ENCODE results near the gene MBD4.

The MBD4 gene

GRCh38 chr3:129448186-129448895 is 8.6 kb upstream of the MBD4 start:
- no peak for ATAC-seq
- no peak for TF ChIP-seq ZFP30 (CRISPR knock-in tag; IDR thresholded peaks at IDR 0.05)
- no peak for TF ChIP-seq ZNF565 (CRISPR knock-in tag; conservative IDR thresholded peaks at IDR 0.05; ENCODE audit: low read depth)
- TF ChIP-seq PPARA (CRISPR knock-in tag; IDR thresholded peaks at IDR 0.05; ENCODE audit: borderline replicate concordance): no peak
- TF ChIP-seq RARB (CRISPR knock-in tag; IDR thresholded peaks at IDR 0.05): no peak
- TF ChIP-seq ZC3H10 (CRISPR knock-in tag; IDR thresholded peaks at IDR 0.05): no peak
- no peak for TF ChIP-seq PATZ1 (CRISPR knock-in tag; IDR thresholded peaks at IDR 0.05; ENCODE audit: borderline replicate concordance)
- no peak for TF ChIP-seq OSR1 (CRISPR knock-in tag; IDR thresholded peaks at IDR 0.05)
- TF ChIP-seq ZNF70 (CRISPR knock-in tag; IDR thresholded peaks at IDR 0.05): no peak

GRCh38 chr3:129446926-129447325 is 7.2 kb upstream of the MBD4 start:
- ATAC-seq: no peak
- TF ChIP-seq ISL1 (CRISPR knock-in tag; IDR thresholded peaks at IDR 0.05) (no peak), GLIS3 (CRISPR knock-in tag; IDR thresholded peaks at IDR 0.05) (no peak), TOX (CRISPR knock-in tag; IDR thresholded peaks at IDR 0.05; ENCODE audit: borderline replicate concordance) (no peak), RARB (CRISPR knock-in tag; IDR thresholded peaks at IDR 0.05) (no peak), ZNF8 (CRISPR knock-in tag; IDR thresholded peaks at IDR 0.05) (no peak), CREB5 (CRISPR knock-in tag; IDR thresholded peaks at IDR 0.05; ENCODE audit: low read depth) (no peak), ZFP3 (CRISPR knock-in tag; IDR thresholded peaks at IDR 0.05) (no peak), POU6F1 (CRISPR knock-in tag; IDR thresholded peaks at IDR 0.05; ENCODE audit: borderline replicate concordance, low read depth) (no peak), TSHZ2 (CRISPR knock-in tag; IDR thresholded peaks at IDR 0.05) (no peak), CSRNP3 (CRISPR knock-in tag; IDR thresholded peaks at IDR 0.05) (no peak), ZNF70 (CRISPR knock-in tag; IDR thresholded peaks at IDR 0.05) (no peak), ARNTL (CRISPR knock-in tag; IDR thresholded peaks at IDR 0.05; ENCODE audit: borderline replicate concordance, low read depth) (no peak), ZFP30 (CRISPR knock-in tag; IDR thresholded peaks at IDR 0.05) (no peak), PPARA (CRISPR knock-in tag; IDR thresholded peaks at IDR 0.05; ENCODE audit: borderline replicate concordance) (no peak)

- no peak for ATAC-seq
- no peak for TF ChIP-seq BACH2 (CRISPR knock-in tag; IDR thresholded peaks at IDR 0.05; ENCODE audit: borderline replicate concordance)
- TF ChIP-seq ESRRG (CRISPR knock-in tag; IDR thresholded peaks at IDR 0.05): no peak
- no peak for TF ChIP-seq ZNF70 (CRISPR knock-in tag; IDR thresholded peaks at IDR 0.05)
- no peak for TF ChIP-seq SNAI2 (CRISPR knock-in tag; IDR thresholded peaks at IDR 0.05)
- TF ChIP-seq ZC3H10 (CRISPR knock-in tag; IDR thresholded peaks at IDR 0.05): no peak
- no peak for TF ChIP-seq TOX (CRISPR knock-in tag; IDR thresholded peaks at IDR 0.05; ENCODE audit: borderline replicate concordance)
- TF ChIP-seq ZNF8 (CRISPR knock-in tag; IDR thresholded peaks at IDR 0.05): no peak
- no peak for TF ChIP-seq CSRNP3 (CRISPR knock-in tag; IDR thresholded peaks at IDR 0.05)
- no peak for TF ChIP-seq CSDC2 (CRISPR knock-in tag; IDR thresholded peaks at IDR 0.05)
- TF ChIP-seq RARB (CRISPR knock-in tag; IDR thresholded peaks at IDR 0.05): no peak
- no peak for TF ChIP-seq PPARA (CRISPR knock-in tag; IDR thresholded peaks at IDR 0.05; ENCODE audit: borderline replicate concordance)
- no peak for TF ChIP-seq ARNTL (CRISPR knock-in tag; IDR thresholded peaks at IDR 0.05; ENCODE audit: borderline replicate concordance, low read depth)
- TF ChIP-seq ZNF565 (CRISPR knock-in tag; conservative IDR thresholded peaks at IDR 0.05; ENCODE audit: low read depth): no peak
- no peak for TF ChIP-seq PATZ1 (CRISPR knock-in tag; IDR thresholded peaks at IDR 0.05; ENCODE audit: borderline replicate concordance)
- no peak for TF ChIP-seq OSR1 (CRISPR knock-in tag; IDR thresholded peaks at IDR 0.05)
Observed at GRCh38 chr3:129445471-129445870, 5.7 kb upstream of the MBD4 start.
